ENCODE results near the gene PEX14. TPM values are rescaled to one million over a fixed set of nuclear protein-coding genes. Genes with fewer than 3 reads are reported as not detected.

Gene PEX14
- total RNA-seq, 1 donor from 2014 or later, result 10.6 TPM

DNA sequence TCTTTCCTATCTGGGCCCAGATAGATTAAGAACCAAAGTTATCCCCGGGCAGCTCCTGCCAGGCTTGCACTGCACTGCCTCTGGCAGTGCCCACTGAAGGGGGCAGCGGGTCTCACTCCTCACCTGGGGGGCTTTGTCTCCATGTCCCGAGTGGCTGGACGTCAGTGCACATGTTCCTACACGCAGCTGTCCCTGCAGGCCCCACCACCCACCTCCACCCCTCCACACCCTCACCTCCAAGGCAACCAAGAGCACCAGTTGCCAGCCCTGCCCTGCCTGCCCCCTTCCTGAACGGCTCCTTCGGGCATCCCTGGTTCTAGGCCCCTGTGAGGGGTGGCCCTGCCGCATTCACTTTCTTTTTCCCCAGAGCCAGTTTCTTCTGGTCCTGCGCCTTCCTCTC is 147.2 kb downstream of the PEX14 start:
- DNase-seq (ENCODE audit: low spot score in 2 of 2), result peak in 1 of 2 donors; percentile 43
- Histone ChIP-seq H3K36me3 (peaks cover 11 to 23% of the 10 kb centered on the region in 2 donors), H3K9me3 (no peaks in the 10 kb centered on the region), H3K4me1 (no peaks in the 10 kb centered on the region), H3K4me3 (no peak overlapping the region), H3K27ac (no peak overlapping the region), H3K27me3 (no peaks in the 10 kb centered on the region)
- intact Hi-C loops (cut with DNase I), result no loop called here
- TF ChIP-seq, protein P1, sequence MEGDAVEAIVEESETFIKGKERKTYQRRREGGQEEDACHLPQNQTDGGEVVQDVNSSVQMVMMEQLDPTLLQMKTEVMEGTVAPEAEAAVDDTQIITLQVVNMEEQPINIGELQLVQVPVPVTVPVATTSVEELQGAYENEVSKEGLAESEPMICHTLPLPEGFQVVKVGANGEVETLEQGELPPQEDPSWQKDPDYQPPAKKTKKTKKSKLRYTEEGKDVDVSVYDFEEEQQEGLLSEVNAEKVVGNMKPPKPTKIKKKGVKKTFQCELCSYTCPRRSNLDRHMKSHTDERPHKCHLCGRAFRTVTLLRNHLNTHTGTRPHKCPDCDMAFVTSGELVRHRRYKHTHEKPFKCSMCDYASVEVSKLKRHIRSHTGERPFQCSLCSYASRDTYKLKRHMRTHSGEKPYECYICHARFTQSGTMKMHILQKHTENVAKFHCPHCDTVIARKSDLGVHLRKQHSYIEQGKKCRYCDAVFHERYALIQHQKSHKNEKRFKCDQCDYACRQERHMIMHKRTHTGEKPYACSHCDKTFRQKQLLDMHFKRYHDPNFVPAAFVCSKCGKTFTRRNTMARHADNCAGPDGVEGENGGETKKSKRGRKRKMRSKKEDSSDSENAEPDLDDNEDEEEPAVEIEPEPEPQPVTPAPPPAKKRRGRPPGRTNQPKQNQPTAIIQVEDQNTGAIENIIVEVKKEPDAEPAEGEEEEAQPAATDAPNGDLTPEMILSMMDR (IDR thresholded peaks at IDR 0.05), result no peak

DNA sequence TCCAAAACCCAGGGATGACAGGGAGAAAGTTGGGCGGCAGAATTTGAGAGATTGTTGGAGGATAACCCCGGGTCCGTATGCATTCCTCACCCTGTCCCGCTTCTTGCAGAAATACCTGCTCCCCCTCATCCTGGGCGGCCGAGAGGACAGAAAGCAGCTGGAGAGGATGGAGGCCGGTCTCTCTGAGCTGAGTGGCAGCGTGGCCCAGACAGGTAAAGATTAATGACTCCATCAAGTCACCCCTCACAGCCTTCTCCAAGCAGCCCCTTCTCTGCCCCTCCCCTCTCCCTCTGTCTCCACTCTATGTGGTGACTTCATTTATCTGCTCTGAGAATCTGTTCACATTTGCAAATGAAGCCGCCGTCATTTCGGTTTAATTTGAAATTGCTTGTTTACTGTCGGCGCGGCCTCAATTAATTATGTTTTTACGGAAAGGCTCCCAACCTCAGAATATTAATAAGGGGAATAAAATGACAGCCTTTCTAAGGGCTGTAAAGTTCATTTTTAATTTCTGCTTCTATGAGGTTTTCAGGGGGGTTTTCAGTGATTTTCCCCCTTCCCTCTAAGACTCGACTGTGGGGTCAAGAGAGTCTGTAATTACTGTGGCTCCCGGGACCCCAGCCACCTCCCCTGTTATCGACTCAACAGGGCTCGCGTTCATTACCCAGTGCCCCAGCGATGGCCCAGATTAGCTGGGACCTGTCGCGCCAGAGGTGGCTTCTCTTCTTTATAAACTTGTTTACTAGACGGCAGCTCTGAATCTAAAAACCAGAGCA is 148.3 kb downstream of the PEX14 start:
- H3K27me3 ChIP-seq, result no peaks in the 10 kb centered on the region
- H3K4me3 ChIP-seq, result no peak overlapping the region
- peaks cover 11 to 23% of the 10 kb centered on the region in 2 donors for H3K36me3 ChIP-seq
- peak in 1 of 2 donors; percentile 25 for DNase-seq (ENCODE audit: low spot score in 2 of 2)
- intact Hi-C loops (cut with DNase I), result no loop called here
- TF ChIP-seq, protein P1 (IDR thresholded peaks at IDR 0.05), result no peak
- no peak overlapping the region for H3K27ac ChIP-seq
- H3K9me3 ChIP-seq, result no peaks in the 10 kb centered on the region
- H3K4me1 ChIP-seq, result no peaks in the 10 kb centered on the region

DNA sequence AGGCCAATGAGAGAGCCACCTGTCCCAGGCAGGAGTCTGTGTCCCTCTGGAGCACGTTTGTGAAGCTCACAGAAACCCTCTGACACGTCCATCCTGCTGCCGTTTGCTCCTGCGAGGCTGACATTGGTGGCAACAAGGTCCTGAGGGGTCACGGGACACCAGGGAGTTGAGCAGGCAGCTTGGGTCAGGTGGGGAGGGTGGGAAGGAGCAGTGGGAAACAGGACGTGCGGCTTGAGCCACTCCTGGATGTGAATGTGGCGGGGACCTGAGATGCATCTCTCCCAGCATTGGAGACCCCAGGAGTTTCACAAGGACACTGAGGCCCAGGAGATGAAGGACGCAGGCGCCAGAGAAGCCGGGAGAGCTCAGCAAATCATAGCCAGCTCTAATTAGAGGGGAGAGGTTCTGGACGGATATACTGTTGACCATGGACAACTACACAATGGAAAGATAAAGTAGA is 149.0 kb downstream of the PEX14 start:
- Histone ChIP-seq H3K27ac (no peak overlapping the region), H3K36me3 (peaks cover 11 to 23% of the 10 kb centered on the region in 2 donors), H3K9me3 (no peaks in the 10 kb centered on the region), H3K4me3 (no peak overlapping the region), H3K27me3 (no peaks in the 10 kb centered on the region), H3K4me1 (peaks cover 0 to 2% of the 10 kb centered on the region in 2 donors)
- intact Hi-C loops (cut with DNase I), result no loop called here
- peak in 1 of 2 donors; percentile 53 for DNase-seq (ENCODE audit: low spot score in 2 of 2)
- TF ChIP-seq, protein P1 (IDR thresholded peaks at IDR 0.05), result no peak

DNA sequence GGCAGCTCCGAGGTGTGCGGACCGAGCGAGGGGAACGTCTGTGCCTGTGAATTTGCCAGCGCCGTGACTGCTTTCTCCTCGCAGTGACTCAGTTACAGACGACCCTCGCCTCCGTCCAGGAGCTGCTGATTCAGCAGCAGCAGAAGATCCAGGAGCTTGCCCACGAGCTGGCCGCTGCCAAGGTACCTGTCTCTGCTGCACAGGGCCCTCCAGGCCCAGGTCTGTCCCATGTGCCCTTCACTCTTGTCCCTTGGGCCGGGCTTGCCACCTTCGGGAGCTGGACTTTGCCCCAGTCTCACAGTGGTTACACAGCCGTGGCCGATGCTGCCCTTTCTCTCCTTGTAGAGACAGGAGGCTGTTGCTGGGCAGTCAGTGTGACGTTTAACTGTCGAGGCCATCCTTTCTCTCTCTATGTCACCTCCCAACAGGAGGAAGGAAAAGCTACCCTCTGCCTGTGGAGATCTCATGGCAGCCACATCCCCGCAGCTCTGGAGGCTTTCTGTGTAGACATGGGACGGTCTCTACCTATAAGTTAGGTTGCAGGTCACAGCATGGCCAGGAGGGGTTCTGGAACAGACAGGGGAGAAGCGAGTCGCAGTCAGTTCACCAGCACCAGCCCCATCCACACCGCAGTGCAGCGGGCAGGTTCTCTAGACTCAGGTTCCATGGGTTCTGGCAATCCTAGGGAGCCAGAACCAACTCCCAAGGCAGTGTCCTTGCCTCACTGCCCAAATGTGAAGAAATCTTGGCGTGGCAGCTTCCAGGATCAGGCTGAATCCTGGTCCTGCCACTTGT is 149.7 kb downstream of the PEX14 start:
- intact Hi-C loops (cut with DNase I), result no loop called here
- TF ChIP-seq, protein P1 (IDR thresholded peaks at IDR 0.05), result no peak
- Histone ChIP-seq H3K4me3 (no peak overlapping the region), H3K4me1 (peaks cover 4 to 6% of the 10 kb centered on the region in 2 donors), H3K36me3 (peaks cover 11 to 23% of the 10 kb centered on the region in 2 donors), H3K9me3 (no peaks in the 10 kb centered on the region), H3K27ac (no peak overlapping the region), H3K27me3 (no peaks in the 10 kb centered on the region)
- no peak for DNase-seq (ENCODE audit: low spot score in 2 of 2)

DNA sequence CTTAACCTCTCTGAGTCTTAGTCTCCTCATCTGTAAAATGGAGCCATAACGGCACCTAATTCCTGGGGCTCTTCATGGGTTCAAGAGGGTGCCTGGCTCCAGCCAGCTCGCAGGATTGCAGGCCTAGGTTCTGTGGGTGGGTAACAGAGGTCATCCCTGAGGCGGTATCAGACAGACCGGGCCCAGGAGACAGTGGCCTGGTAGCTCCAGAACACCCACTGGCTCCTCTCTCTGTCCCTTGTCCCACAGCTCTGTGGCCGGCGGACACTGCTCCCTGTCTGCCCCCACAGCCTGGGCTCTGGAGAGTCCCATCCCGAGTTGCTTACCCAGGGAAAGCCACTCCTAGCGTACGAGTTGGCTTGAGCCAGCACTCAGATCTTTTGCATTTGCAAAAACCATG is 150.3 kb downstream of the PEX14 start:
- DNase-seq (ENCODE audit: low spot score in 2 of 2), result no peak
- no peak overlapping the region for H3K27ac ChIP-seq

More for the DNA sequence above, 150.3 kb downstream of the PEX14 start:
- H3K9me3 ChIP-seq, result no peaks in the 10 kb centered on the region
- H3K4me3 ChIP-seq, result no peak overlapping the region
- TF ChIP-seq, protein P1 (IDR thresholded peaks at IDR 0.05), result no peak
- peaks cover 4 to 6% of the 10 kb centered on the region in 2 donors for H3K4me1 ChIP-seq
- intact Hi-C loops (cut with DNase I), result no loop called here
- peaks cover 11 to 25% of the 10 kb centered on the region in 2 donors for H3K36me3 ChIP-seq
- no peaks in the 10 kb centered on the region for H3K27me3 ChIP-seq
